ENCODE results near the gene ZFPM1. TPM values are rescaled to one million over a fixed set of nuclear protein-coding genes. Genes with fewer than 3 reads are reported as not detected.

The ZFPM1 gene
- total RNA-seq, 1 experiment from 2014 or later: 24.1 TPM

GRCh38 chr16:88548985-88549384 lies 95.9 kb downstream of the ZFPM1 start:
- H3K27ac Mint-ChIP-seq (ENCODE audit: unreplicated experiment): no peak overlapping the region
- H3K4me1 ChIP-seq: peaks cover 7% of the 10 kb centered on the region; the same call in 1 of the 2 replicates
- peaks cover 6% of the 10 kb centered on the region; the same call in 1 of the 2 replicates for H3K9me3 ChIP-seq
- DNase-seq: no peak
- no peak overlapping the region for H3K4me3 ChIP-seq (ENCODE audit: low read depth, low read length)
- no peak overlapping the region for H3K4me3 Mint-ChIP-seq (ENCODE audit: unreplicated experiment)
- intact Hi-C loops (cut with micrococcal nuclease; ENCODE audit: unreplicated experiment): no loop called here
- H3K36me3 Mint-ChIP-seq (ENCODE audit: insufficient read depth, unreplicated experiment): no peaks in the 10 kb centered on the region
- no peaks in the 10 kb centered on the region for H3K36me3 ChIP-seq (ENCODE audit: control insufficient read depth, insufficient read depth, low read length)
- no TSS peak for BruUV-seq (replicated peaks)
- H3K27me3 Mint-ChIP-seq (ENCODE audit: insufficient read depth, unreplicated experiment): peaks cover 12% of the 10 kb centered on the region
- H3K4me1 Mint-ChIP-seq (ENCODE audit: low read depth, unreplicated experiment): no peaks in the 10 kb centered on the region
- peaks cover under 1% of the 10 kb centered on the region for H3K9me3 Mint-ChIP-seq (ENCODE audit: unreplicated experiment)
- ChIA-PET POLR2A (interaction anchor here (0.5 kb wide), 1 partner anchor 9 kb away, joined by 4 read pairs; no protein-coding TSS in a partner anchor), CTCF (interaction anchor here (0.7 kb wide), 1 partner anchor 12 kb away, joined by 3 read pairs; no protein-coding TSS in a partner anchor)
- TF ChIP-seq CTCF (IDR thresholded peaks at IDR 0.05; ENCODE audit: insufficient read depth in 1 of 2, low read depth in 1 of 2, low read length in 1 of 2, severe bottlenecking in 1 of 2, unreplicated experiment in 1 of 2): no peak
- 0 out of 2 replicates have a peak, but pooled peaks cover 1% of the 10 kb centered on the region for H3K27me3 ChIP-seq (replicated peaks; ENCODE audit: control insufficient read depth, insufficient read depth, low read length)

GRCh38 chr16:88549671-88550245 lies 96.7 kb downstream of the ZFPM1 start:
- POLR2A ChIA-PET: interaction anchor here (0.5 kb wide), 1 partner anchor 8 kb away, joined by 4 read pairs; no protein-coding TSS in a partner anchor
- no peak overlapping the region for H3K4me3 Mint-ChIP-seq (ENCODE audit: unreplicated experiment)
- no peak overlapping the region for H3K27ac Mint-ChIP-seq (ENCODE audit: unreplicated experiment)
- no peaks in the 10 kb centered on the region for H3K9me3 ChIP-seq
- peaks cover 12% of the 10 kb centered on the region for H3K27me3 Mint-ChIP-seq (ENCODE audit: insufficient read depth, unreplicated experiment)
- no TSS peak for BruUV-seq (replicated peaks)
- H3K27me3 ChIP-seq (replicated peaks; ENCODE audit: control insufficient read depth, insufficient read depth, low read length): 0 out of 2 replicates have a peak, but pooled peaks cover 1% of the 10 kb centered on the region
- TF ChIP-seq CTCF (IDR thresholded peaks at IDR 0.05; ENCODE audit: insufficient read depth in 1 of 2, low read depth in 1 of 2, low read length in 1 of 2, severe bottlenecking in 1 of 2, unreplicated experiment in 1 of 2): no peak
- intact Hi-C loops (cut with micrococcal nuclease; ENCODE audit: unreplicated experiment): no loop called here
- no peak for DNase-seq
- no peaks in the 10 kb centered on the region for H3K9me3 Mint-ChIP-seq (ENCODE audit: unreplicated experiment)
- H3K4me1 Mint-ChIP-seq (ENCODE audit: low read depth, unreplicated experiment): no peaks in the 10 kb centered on the region
- no peaks in the 10 kb centered on the region for H3K36me3 Mint-ChIP-seq (ENCODE audit: insufficient read depth, unreplicated experiment)
- CTCF ChIA-PET: interaction anchor here (0.6 to 0.7 kb wide), 3 partner anchors 13 to 741 kb away, joined by 3 read pairs; no protein-coding TSS in a partner anchor
- no peak overlapping the region for H3K4me3 ChIP-seq (ENCODE audit: low read depth, low read length)
- peaks cover 7% of the 10 kb centered on the region; the same call in 1 of the 2 replicates for H3K4me1 ChIP-seq
- no peaks in the 10 kb centered on the region for H3K36me3 ChIP-seq (ENCODE audit: control insufficient read depth, insufficient read depth, low read length)

DNA sequence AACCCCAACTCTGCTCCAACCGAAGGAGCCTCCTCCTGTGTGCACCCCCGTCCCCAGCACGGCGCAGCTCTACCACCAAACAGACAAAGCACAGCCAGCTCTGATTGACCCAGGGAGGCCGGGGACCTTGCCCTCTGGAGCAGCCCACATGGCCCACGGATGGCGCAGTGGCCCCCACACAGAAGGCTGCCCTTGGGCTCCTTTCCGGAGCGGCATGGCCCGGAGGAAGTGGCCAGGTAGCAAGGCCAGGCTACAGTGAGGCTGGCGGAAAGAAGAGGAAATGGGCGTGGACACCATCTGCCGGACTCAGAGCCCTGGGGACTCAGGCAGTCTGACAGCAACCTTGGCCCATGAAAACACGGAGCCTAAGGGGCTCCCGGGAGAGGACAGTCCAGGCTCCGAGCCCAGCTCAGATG lies 97.2 kb downstream of the ZFPM1 start:
- no peaks in the 10 kb centered on the region for H3K36me3 Mint-ChIP-seq (ENCODE audit: insufficient read depth, unreplicated experiment)
- H3K27ac Mint-ChIP-seq (ENCODE audit: unreplicated experiment): no peak overlapping the region
- H3K4me3 ChIP-seq (ENCODE audit: low read depth, low read length): no peak overlapping the region
- peaks cover 12% of the 10 kb centered on the region for H3K27me3 Mint-ChIP-seq (ENCODE audit: insufficient read depth, unreplicated experiment)
- H3K36me3 ChIP-seq (ENCODE audit: control insufficient read depth, insufficient read depth, low read length): no peaks in the 10 kb centered on the region
- no peaks in the 10 kb centered on the region for H3K4me1 Mint-ChIP-seq (ENCODE audit: low read depth, unreplicated experiment)
- intact Hi-C loops (cut with micrococcal nuclease; ENCODE audit: unreplicated experiment): no loop called here
- TF ChIP-seq CTCF (IDR thresholded peaks at IDR 0.05; ENCODE audit: insufficient read depth in 1 of 2, low read depth in 1 of 2, low read length in 1 of 2, severe bottlenecking in 1 of 2, unreplicated experiment in 1 of 2): no peak
- no peaks in the 10 kb centered on the region for H3K9me3 ChIP-seq
- ChIA-PET CTCF (interaction anchor here (0.6 kb wide), 2 partner anchors 95 to 741 kb away, joined by 3 read pairs; no protein-coding TSS in a partner anchor), POLR2A (no interaction called here)
- peaks cover 7% of the 10 kb centered on the region; the same call in 1 of the 2 replicates for H3K4me1 ChIP-seq
- no TSS peak for BruUV-seq (replicated peaks)
- 0 out of 2 replicates have a peak, but pooled peaks cover 1% of the 10 kb centered on the region for H3K27me3 ChIP-seq (replicated peaks; ENCODE audit: control insufficient read depth, insufficient read depth, low read length)
- no peak for DNase-seq
- no peak overlapping the region for H3K4me3 Mint-ChIP-seq (ENCODE audit: unreplicated experiment)
- no peaks in the 10 kb centered on the region for H3K9me3 Mint-ChIP-seq (ENCODE audit: unreplicated experiment)

All from Caco-2 (cell line).